ENCODE results near the gene IGFL4. TPM values are rescaled to one million over a fixed set of nuclear protein-coding genes. Genes with fewer than 3 reads are reported as not detected.

IGFL4 gene
- total and polyA plus RNA-seq, 2 of the 13 experiments (the other 11 are each of a cell fraction or from before 2014, with no cell fraction given) = 1.2 to 1.4 TPM

DNA sequence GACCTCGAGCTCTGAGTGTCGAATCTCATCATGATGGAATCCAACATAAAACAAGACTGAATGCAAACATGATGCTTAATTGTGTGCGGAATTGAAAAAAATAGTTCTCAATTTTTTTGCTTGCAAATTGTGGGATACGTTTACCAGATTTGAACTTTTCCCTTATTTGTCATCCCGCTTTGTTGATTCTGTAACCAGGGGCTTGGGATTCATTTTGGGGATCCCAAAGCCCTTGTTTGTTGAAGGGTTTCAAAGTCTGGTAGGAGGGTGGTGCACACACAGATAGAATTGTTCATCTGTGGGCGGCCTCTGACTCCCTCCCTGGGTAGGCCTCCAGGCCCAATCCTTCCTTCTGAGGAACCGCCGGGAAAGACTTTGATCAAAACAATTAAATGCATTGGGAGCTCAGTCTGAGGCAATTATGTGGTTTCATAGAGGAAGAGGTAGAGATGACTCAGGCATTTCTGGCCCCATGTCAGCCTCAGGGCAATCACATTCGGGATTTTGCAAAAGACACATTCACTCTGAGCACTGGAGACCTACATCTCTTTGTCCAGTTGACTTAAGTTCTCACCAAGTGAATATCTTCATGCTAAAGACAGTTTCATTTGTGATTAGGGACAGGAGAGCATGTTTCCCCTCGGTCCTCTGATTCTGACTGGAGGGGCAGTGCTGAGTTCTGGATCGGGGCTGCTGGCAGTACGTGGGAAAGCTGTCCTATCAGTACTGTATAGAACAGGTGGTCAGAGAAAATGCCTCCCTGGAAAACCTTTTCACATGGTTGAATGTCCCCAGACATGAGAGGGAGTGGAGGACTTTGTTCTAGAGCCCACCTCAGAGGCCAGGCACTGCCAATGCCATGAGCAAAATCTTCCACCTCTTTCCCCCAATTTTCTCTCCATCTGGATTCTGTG lies 27.8 kb upstream of the IGFL4 start (continued):
- TF ChIP-seq, protein P1, sequence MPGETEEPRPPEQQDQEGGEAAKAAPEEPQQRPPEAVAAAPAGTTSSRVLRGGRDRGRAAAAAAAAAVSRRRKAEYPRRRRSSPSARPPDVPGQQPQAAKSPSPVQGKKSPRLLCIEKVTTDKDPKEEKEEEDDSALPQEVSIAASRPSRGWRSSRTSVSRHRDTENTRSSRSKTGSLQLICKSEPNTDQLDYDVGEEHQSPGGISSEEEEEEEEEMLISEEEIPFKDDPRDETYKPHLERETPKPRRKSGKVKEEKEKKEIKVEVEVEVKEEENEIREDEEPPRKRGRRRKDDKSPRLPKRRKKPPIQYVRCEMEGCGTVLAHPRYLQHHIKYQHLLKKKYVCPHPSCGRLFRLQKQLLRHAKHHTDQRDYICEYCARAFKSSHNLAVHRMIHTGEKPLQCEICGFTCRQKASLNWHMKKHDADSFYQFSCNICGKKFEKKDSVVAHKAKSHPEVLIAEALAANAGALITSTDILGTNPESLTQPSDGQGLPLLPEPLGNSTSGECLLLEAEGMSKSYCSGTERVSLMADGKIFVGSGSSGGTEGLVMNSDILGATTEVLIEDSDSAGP (CRISPR knock-in tag; IDR thresholded peaks at IDR 0.05; ENCODE audit: borderline replicate concordance) = no peak
- TF ChIP-seq EP300 (IDR thresholded peaks at IDR 0.05; ENCODE audit: low read depth in 2 of 2, low read length in 2 of 2) = peak in 1 of 2 experiments; percentile 89; a peak in 2 of 4 replicates
- TF ChIP-seq EP300 (CRISPR knock-in tag; IDR thresholded peaks at IDR 0.05; ENCODE audit: borderline replicate concordance) = peak; percentile 88
- TF ChIP-seq SRSF9 (IDR thresholded peaks at IDR 0.05; ENCODE audit: borderline replicate concordance, insufficient read depth, low read depth, low read length, poor library complexity, severe bottlenecking) = no peak
- TF ChIP-seq HOXA5 (CRISPR knock-in tag; IDR thresholded peaks at IDR 0.05) = no peak
- TF ChIP-seq ZNF124 (CRISPR knock-in tag; IDR thresholded peaks at IDR 0.05) = no peak
- TF ChIP-seq ISL2 (CRISPR knock-in tag; IDR thresholded peaks at IDR 0.05) = peak; percentile 63; the same call in 1 of the 2 replicates
- TF ChIP-seq, protein P2, sequence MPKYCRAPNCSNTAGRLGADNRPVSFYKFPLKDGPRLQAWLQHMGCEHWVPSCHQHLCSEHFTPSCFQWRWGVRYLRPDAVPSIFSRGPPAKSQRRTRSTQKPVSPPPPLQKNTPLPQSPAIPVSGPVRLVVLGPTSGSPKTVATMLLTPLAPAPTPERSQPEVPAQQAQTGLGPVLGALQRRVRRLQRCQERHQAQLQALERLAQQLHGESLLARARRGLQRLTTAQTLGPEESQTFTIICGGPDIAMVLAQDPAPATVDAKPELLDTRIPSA (CRISPR knock-in tag; IDR thresholded peaks at IDR 0.05; ENCODE audit: borderline replicate concordance) = no peak
- no peak for TF ChIP-seq ZNF263 (CRISPR knock-in tag; IDR thresholded peaks at IDR 0.05)
- no peak for TF ChIP-seq HNRNPLL (IDR thresholded peaks at IDR 0.05; ENCODE audit: low read depth, low read length, poor library complexity, severe bottlenecking)
- TF ChIP-seq NAIF1 (CRISPR knock-in tag; IDR thresholded peaks at IDR 0.05; ENCODE audit: borderline replicate concordance) = no peak
- TF ChIP-seq, protein P3, sequence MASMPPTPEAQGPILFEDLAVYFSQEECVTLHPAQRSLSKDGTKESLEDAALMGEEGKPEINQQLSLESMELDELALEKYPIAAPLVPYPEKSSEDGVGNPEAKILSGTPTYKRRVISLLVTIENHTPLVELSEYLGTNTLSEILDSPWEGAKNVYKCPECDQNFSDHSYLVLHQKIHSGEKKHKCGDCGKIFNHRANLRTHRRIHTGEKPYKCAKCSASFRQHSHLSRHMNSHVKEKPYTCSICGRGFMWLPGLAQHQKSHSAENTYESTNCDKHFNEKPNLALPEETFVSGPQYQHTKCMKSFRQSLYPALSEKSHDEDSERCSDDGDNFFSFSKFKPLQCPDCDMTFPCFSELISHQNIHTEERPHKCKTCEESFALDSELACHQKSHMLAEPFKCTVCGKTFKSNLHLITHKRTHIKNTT (CRISPR knock-in tag; IDR thresholded peaks at IDR 0.05) = no peak
- no peak for TF ChIP-seq ZNF598 (CRISPR knock-in tag; IDR thresholded peaks at IDR 0.05; ENCODE audit: borderline replicate concordance)
- TF ChIP-seq SP140L (CRISPR knock-in tag; IDR thresholded peaks at IDR 0.05; ENCODE audit: borderline replicate concordance) = no peak
- no peak for TF ChIP-seq ARNTL (CRISPR knock-in tag; IDR thresholded peaks at IDR 0.05)
- no peak; the same call in 1 of the 2 replicates for TF ChIP-seq DMAP1 (CRISPR knock-in tag; IDR thresholded peaks at IDR 0.05)
- TF ChIP-seq HDAC6 (IDR thresholded peaks at IDR 0.05; ENCODE audit: low read depth, low read length) = no peak
- TF ChIP-seq RXRB (CRISPR knock-in tag; IDR thresholded peaks at IDR 0.05; ENCODE audit: borderline replicate concordance) = 0 out of 2 replicates have a peak, but pooled peaks have one; percentile 11
- no peak for TF ChIP-seq ZFP1 (CRISPR knock-in tag; IDR thresholded peaks at IDR 0.05)
- TF ChIP-seq NFE2L2 (IDR thresholded peaks at IDR 0.05; ENCODE audit: low read length) = peak; percentile 71; the same call in 1 of the 2 replicates
- TF ChIP-seq XRCC5 (optimal IDR thresholded peaks at IDR 0.05; ENCODE audit: low read length) = no peak
- TF ChIP-seq, protein P4, sequence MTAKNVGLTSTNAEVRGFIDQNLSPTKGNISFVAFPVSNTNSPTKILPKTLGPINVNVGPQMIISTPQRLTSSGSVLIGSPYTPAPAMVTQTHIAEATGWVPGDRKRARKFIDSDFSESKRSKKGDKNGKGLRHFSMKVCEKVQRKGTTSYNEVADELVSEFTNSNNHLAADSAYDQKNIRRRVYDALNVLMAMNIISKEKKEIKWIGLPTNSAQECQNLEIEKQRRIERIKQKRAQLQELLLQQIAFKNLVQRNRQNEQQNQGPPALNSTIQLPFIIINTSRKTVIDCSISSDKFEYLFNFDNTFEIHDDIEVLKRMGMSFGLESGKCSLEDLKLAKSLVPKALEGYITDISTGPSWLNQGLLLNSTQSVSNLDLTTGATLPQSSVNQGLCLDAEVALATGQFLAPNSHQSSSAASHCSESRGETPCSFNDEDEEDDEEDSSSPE (CRISPR knock-in tag; IDR thresholded peaks at IDR 0.05) = no peak
- TF ChIP-seq SMAD1 (CRISPR knock-in tag; IDR thresholded peaks at IDR 0.05; ENCODE audit: borderline replicate concordance, low read depth) = no peak
- TF ChIP-seq KDM6A (CRISPR knock-in tag; IDR thresholded peaks at IDR 0.05; ENCODE audit: low read depth) = no peak
- TF ChIP-seq ZIK1 (CRISPR knock-in tag; IDR thresholded peaks at IDR 0.05; ENCODE audit: borderline replicate concordance, low read depth) = no peak
- TF ChIP-seq ZNF431 (CRISPR knock-in tag; IDR thresholded peaks at IDR 0.05; ENCODE audit: borderline replicate concordance, low read depth) = no peak
